ENCODE results near the gene ANGPTL2.

GRCh38 chr9:127117801-127118200 is 4.6 kb downstream of the ANGPTL2 start:
- TF ChIP-seq POLR2A (IDR thresholded peaks at IDR 0.05; ENCODE audit: low read depth, low read length) = no peak
- no peak for TF ChIP-seq TAF1 (IDR thresholded peaks at IDR 0.05; ENCODE audit: low read depth, low read length)
- no peak for TF ChIP-seq POLR2AphosphoS5 (IDR thresholded peaks at IDR 0.05; ENCODE audit: low read depth, low read length)
- TF ChIP-seq SPI1 (IDR thresholded peaks at IDR 0.05; ENCODE audit: low read depth, low read length) = no peak
